Measurements from ENCODE around the gene PAXIP1.

PAXIP1 gene

DNA sequence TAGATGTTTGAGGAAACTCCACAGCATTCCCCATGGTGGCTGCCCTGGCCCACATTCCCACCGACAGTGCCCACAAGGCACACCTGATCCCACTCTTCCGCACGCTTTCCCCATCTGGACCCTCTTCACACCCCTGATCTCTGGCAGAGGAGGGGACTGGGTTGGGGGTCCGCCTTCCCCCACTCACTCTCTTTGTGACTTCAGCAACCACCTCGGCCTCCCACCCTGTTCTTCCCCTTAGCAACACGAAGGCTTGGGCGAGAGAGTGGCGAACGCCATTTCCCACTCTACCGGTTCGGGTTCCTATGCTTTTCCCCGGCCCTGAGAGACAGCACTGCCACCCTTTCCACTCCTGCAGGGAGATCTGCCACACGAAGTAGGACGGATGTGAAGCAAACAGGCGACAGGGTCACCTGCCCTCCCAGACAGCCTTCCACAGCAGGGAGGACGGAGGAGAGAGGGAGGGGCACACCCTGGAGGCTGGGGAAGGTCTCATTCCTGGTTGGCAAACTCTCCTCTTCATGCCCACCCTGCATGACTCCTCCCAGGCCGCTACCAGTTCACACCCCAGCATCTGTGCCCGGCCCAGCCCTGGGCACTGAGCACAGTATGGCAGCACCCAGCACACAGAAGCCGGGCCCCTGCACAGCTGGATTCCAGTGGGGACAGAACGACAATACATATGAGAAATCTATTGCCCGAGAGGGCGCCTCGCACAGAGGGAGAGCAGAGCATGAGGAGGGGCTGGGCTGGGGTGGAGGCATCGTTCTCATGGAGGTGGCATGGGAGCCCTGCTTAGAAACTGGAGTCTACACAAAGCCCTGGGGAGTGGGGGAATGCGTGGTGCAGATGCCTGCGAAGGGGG, 93.5 kb downstream of the PAXIP1 start:
- no peaks in the 10 kb centered on the region; the same call in 1 of the 2 replicates for H3K27me3 ChIP-seq (replicated peaks; ENCODE audit: control insufficient read depth, insufficient read depth, low read length)
- H3K4me3 ChIP-seq (replicated peaks; ENCODE audit: low read depth, low read length) = no peak overlapping the region
- no peak for DNase-seq (ENCODE audit: extremely low read depth, insufficient read length)
- TF ChIP-seq CTCF (IDR thresholded peaks at IDR 0.05; ENCODE audit: insufficient read depth, low read length, poor library complexity, severe bottlenecking) = no peak
- no peaks in the 10 kb centered on the region for H3K36me3 ChIP-seq (ENCODE audit: control insufficient read depth, insufficient read depth, low read length)

DNA sequence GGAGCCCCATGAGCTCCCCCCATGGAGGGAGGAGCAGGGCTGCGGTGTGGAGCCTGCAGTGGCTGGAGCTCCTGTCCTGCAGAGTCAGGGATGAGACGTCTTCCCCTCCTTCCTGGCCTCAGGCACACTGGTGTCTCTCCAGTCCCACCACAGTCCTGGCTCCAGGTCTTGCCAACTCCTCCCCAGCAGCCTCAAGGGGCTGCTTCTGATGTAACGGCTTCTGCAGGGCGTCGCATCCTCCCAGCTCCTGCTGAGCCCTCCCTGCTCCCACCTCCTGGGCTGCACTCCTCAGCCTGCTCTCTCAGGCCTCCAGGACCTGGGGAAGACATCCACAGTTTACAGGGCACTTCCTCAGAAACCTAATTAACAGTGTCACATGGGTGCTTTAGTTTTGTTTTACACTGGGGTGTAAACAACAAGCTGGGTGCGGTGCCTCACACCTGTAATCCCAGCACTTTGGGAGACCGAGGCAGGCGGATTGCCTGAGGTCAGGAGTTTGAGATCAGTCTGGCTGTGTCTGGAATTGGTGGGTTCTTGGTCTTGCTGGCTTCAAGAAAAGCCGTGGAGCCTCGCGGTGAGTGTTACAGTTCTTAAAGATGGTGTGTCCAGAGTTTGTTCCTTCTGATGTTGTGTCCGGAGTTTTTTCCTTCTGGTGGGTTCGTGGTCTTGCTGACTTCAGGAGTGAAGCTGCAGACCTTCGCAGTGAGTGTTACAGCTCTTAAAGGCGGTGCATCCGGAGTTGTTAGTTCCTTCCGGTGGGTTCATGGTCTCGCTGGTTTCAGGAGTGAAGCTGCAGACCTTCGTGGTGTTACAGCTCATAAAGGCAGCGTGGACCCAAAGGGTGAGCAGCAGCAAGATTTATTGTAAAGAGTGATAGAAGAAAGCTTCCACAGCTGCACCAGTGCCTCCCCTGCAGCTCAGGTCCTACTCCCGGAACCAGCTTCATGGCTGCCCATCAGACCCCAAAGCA, 95.0 kb downstream of the PAXIP1 start:
- Histone ChIP-seq H3K27me3 (replicated peaks; ENCODE audit: control insufficient read depth, insufficient read depth, low read length) (no peaks in the 10 kb centered on the region; the same call in 1 of the 2 replicates), H3K36me3 (ENCODE audit: control insufficient read depth, insufficient read depth, low read length) (no peaks in the 10 kb centered on the region), H3K4me3 (replicated peaks; ENCODE audit: low read depth, low read length) (no peak overlapping the region)
- no peak for TF ChIP-seq CTCF (IDR thresholded peaks at IDR 0.05; ENCODE audit: insufficient read depth, low read length, poor library complexity, severe bottlenecking)
- no peak for DNase-seq (ENCODE audit: extremely low read depth, insufficient read length)

- DNase-seq (ENCODE audit: extremely low read depth, insufficient read length) = no peak
- TF ChIP-seq CTCF (IDR thresholded peaks at IDR 0.05; ENCODE audit: insufficient read depth, low read length, poor library complexity, severe bottlenecking) = no peak
Measured at GRCh38 chr7:154906736-154907355, 96.1 kb downstream of the PAXIP1 start.

DNA sequence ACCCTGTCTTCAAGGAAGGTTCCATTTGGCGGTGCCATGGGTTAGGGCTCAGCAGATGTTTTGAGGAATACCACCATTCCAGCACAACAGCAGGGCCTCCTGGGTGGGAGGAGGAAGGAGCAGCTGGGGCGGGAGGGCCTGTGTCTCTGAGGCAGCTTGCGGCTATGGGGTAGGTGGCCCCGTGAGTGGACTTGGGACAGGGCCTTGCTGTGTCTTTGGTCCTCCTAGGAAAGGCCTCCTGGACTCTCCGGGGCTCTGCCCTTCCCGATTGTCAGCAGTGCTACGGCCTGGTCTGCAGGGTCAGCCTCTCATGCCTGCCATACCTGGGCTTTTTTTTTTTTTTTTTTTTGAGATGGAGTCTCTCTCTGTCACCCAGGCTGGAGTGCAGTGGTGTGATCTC, 96.7 kb downstream of the PAXIP1 start:
- no peak for TF ChIP-seq CTCF (IDR thresholded peaks at IDR 0.05; ENCODE audit: insufficient read depth, low read length, poor library complexity, severe bottlenecking)
- no peak for DNase-seq (ENCODE audit: extremely low read depth, insufficient read length)
- H3K4me3 ChIP-seq (replicated peaks; ENCODE audit: low read depth, low read length) = no peak overlapping the region
- H3K36me3 ChIP-seq (ENCODE audit: control insufficient read depth, insufficient read depth, low read length) = no peaks in the 10 kb centered on the region
- no peaks in the 10 kb centered on the region; the same call in 1 of the 2 replicates for H3K27me3 ChIP-seq (replicated peaks; ENCODE audit: control insufficient read depth, insufficient read depth, low read length)

More at GRCh38 chr7:154906736-154907355, 96.1 kb downstream of the PAXIP1 start:
- Histone ChIP-seq H3K27me3 (replicated peaks; ENCODE audit: control insufficient read depth, insufficient read depth, low read length) (no peaks in the 10 kb centered on the region; the same call in 1 of the 2 replicates), H3K36me3 (ENCODE audit: control insufficient read depth, insufficient read depth, low read length) (no peaks in the 10 kb centered on the region), H3K4me3 (replicated peaks; ENCODE audit: low read depth, low read length) (no peak overlapping the region)

DNA sequence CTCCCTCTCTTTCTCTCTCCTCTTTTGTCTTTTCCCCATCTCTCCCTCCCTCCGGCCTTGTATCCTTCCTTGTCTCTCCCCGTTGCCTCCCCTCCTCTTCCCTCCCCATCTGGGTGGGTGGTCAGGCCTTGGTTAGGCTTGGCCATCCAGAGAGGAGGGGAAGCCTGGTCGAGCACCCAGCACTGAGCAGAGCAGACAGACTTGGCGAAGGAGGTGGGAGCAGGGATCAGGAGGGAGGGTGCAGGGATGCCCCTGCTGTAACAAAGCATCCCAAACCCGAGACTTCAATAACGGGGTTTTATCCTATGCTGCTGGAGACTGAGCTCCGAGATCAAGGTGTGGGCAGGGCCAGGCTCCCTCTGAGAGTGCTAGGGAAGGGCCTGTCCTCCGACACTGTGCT, 97.3 kb downstream of the PAXIP1 start:
- DNase-seq (ENCODE audit: extremely low read depth, insufficient read length) = no peak
- H3K36me3 ChIP-seq (ENCODE audit: control insufficient read depth, insufficient read depth, low read length) = no peaks in the 10 kb centered on the region
- no peak overlapping the region for H3K4me3 ChIP-seq (replicated peaks; ENCODE audit: low read depth, low read length)
- no peak for TF ChIP-seq CTCF (IDR thresholded peaks at IDR 0.05; ENCODE audit: insufficient read depth, low read length, poor library complexity, severe bottlenecking)
- H3K27me3 ChIP-seq (replicated peaks; ENCODE audit: control insufficient read depth, insufficient read depth, low read length) = no peaks in the 10 kb centered on the region; the same call in 1 of the 2 replicates
